OCI-LY7 (cell line): ENCODE results near the gene STAP2. TPM values are rescaled to one million over a fixed set of nuclear protein-coding genes. Genes with fewer than 3 reads are reported as not detected.
"Not testable (repeated sequence)": the region's sequence is repeated elsewhere in the genome, so short reads cannot be mapped to it uniquely, and the experiment has no call there.

Experiments
- BruUV-seq: library from RNA; stranded (reverse); fragments of 400-500 nt; replicated peaks from 2 replicates; lab custom pipeline; 2021; lab: Mats Ljungman, UMichigan
- CTCF ChIA-PET: fragments of 300-600 bp; sonication (Branson Sonifier 250); formaldehyde crosslinking; loops from one replicate; lab custom pipeline; 2022; ENCODE audit warnings: antibody characterized with exemption; ENCODE audit not compliant: unreplicated experiment; lab: Charles Lee
- POLR2A ChIA-PET: fragments of 300-600 bp; sonication (Branson Sonifier 250); formaldehyde crosslinking; loops from one replicate; lab custom pipeline; 2022; ENCODE audit warnings: antibody characterized with exemption; lab: Charles Lee
- DNase-seq: peaks from one replicate; pipeline ENCODE4 v3.0.0-alpha.2; 2015; ENCODE audit warnings: low spot score
- H2AFZ ChIP-seq: fragments of 200-600 bp; sonication (generic), shearing (Covaris generic); 2 replicates; pipeline ENCODE4 v1.6.1; 2014; ENCODE audit warnings: mild to moderate bottlenecking, antibody characterized with exemption, low read length, moderate library complexity
- H3K27ac ChIP-seq: fragments of 200-600 bp; sonication (generic); 2 replicates; pipeline ENCODE4 v1.5.1; 2014; ENCODE audit warnings: mixed run types, low read depth, mild to moderate bottlenecking, moderate library complexity, low read length, inconsistent platforms; ENCODE audit not compliant: poor library complexity, severe bottlenecking
- H3K36me3 ChIP-seq: fragments of 200-600 bp; sonication (generic); 2 replicates; pipeline ENCODE4 v1.6.1; 2014; ENCODE audit warnings: mild to moderate bottlenecking, antibody characterized with exemption, low read length, moderate library complexity, mixed read lengths; ENCODE audit not compliant: insufficient read depth
- H3K4me1 ChIP-seq: fragments of 200-600 bp; sonication (generic); 2 replicates; pipeline ENCODE4 v1.5.1; 2014; ENCODE audit warnings: mild to moderate bottlenecking, low read length; ENCODE audit not compliant: insufficient read depth, poor library complexity, severe bottlenecking
- H3K4me2 ChIP-seq: fragments of 200-600 bp; sonication (generic); 2 replicates; pipeline ENCODE4 v1.6.1; 2014; ENCODE audit warnings: mild to moderate bottlenecking, low read length
- H3K4me3 ChIP-seq: fragments of 200-600 bp; sonication (generic); 2 replicates; pipeline ENCODE4 v1.5.1; 2014; ENCODE audit warnings: mild to moderate bottlenecking, low read depth, low read length; ENCODE audit not compliant: poor library complexity, severe bottlenecking
- H3K79me2 ChIP-seq: fragments of 200-600 bp; sonication (generic); 2 replicates; pipeline ENCODE4 v1.6.1; 2016; ENCODE audit warnings: low read depth, mild to moderate bottlenecking, low read length, moderate library complexity, mixed read lengths; ENCODE audit not compliant: insufficient read depth
- H3K9me2 ChIP-seq: fragments of 200-600 bp; sonication (generic); 2 replicates; pipeline ENCODE4 v1.6.1; 2016; ENCODE audit warnings: mild to moderate bottlenecking, low read length, mixed read lengths; ENCODE audit not compliant: insufficient read depth
- H3K9me3 ChIP-seq: fragments of 200-600 bp; sonication (generic); 2 replicates; pipeline ENCODE4 v1.6.1; 2014; ENCODE audit warnings: mild to moderate bottlenecking, mixed run types, low read length, mixed read lengths
- H4K20me1 ChIP-seq: fragments of 200-600 bp; sonication (generic); 2 replicates; pipeline ENCODE4 v1.6.1; 2014; ENCODE audit warnings: mild to moderate bottlenecking, antibody characterized with exemption, low read length, moderate library complexity, mixed read lengths; ENCODE audit not compliant: insufficient read depth
- EZH2phosphoT487 ChIP-seq: fragments of 200-600 bp; sonication (generic); IDR thresholded peaks from 2 replicates; pipeline ENCODE4 v1.6.1; 2018; ENCODE audit warnings: low read depth, borderline replicate concordance, mild to moderate bottlenecking, mixed run types, antibody characterized with exemption, low read length, moderate library complexity, mixed read lengths
- intact Hi-C: fragments of 100-400 bp; cut with micrococcal nuclease; formaldehyde crosslinking; loops from one replicate; pipeline ENCODE4 v1.10.0; 2022; ENCODE audit not compliant: unreplicated experiment
- total RNA-seq, 2 experiments: library from RNA; depleted of rRNA in 1 of 2; stranded (reverse); fragments of >200 nt in 1 of 2; shearing (Covaris generic) in 1 of 2; gene quantifications; 2 replicates each; pipeline ENCODE4 v1.2.3, GENCODE V29; 2014 to 2022
- TF ChIP-seq, protein P1 (sequence below): fragments of 200-600 bp; sonication (generic); conservative IDR thresholded peaks from 2 replicates; pipeline ENCODE4 v1.5.1; 2014; ENCODE audit warnings: mild to moderate bottlenecking, antibody characterized with exemption, low read length, moderate library complexity, mixed read lengths

Gene STAP2
- total RNA-seq, 2 experiments from 2014 or later: 1.2 to 1.3 TPM

DNA sequence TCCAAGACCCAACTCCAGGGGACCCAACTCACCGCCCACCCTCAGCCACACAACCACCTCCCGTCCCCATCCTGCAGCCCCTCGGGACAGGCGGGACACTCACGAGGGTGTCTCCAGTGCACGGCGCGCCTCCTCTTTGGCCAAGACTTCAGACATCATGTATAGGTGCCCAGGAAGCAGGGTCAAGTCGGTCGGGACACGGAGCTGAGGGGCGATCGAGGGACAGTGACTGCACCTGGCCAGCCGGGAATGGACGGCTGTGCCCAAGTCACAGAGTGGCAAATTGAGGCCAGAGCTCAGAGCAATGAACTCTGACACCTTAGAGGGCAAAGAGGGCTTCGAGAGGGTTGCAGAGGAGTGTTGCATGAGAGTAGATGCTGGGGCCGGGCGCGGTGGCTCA is 8.8 kb downstream of the STAP2 start:
- ChIA-PET CTCF (no interaction called here), POLR2A (no interaction called here)
- intact Hi-C loops: no loop called here
- no peak overlapping the region for H3K27ac ChIP-seq
- no peaks in the 10 kb centered on the region for H3K9me3 ChIP-seq
- peaks cover 8% of the 10 kb centered on the region for H3K4me1 ChIP-seq
- no peaks in the 10 kb centered on the region for H3K79me2 ChIP-seq
- BruUV-seq: no TSS peak
- no peaks in the 10 kb centered on the region for H3K9me2 ChIP-seq
- no peak for TF ChIP-seq EZH2phosphoT487
- TF ChIP-seq, protein P1, sequence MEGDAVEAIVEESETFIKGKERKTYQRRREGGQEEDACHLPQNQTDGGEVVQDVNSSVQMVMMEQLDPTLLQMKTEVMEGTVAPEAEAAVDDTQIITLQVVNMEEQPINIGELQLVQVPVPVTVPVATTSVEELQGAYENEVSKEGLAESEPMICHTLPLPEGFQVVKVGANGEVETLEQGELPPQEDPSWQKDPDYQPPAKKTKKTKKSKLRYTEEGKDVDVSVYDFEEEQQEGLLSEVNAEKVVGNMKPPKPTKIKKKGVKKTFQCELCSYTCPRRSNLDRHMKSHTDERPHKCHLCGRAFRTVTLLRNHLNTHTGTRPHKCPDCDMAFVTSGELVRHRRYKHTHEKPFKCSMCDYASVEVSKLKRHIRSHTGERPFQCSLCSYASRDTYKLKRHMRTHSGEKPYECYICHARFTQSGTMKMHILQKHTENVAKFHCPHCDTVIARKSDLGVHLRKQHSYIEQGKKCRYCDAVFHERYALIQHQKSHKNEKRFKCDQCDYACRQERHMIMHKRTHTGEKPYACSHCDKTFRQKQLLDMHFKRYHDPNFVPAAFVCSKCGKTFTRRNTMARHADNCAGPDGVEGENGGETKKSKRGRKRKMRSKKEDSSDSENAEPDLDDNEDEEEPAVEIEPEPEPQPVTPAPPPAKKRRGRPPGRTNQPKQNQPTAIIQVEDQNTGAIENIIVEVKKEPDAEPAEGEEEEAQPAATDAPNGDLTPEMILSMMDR: no peak
- no peaks in the 10 kb centered on the region for H4K20me1 ChIP-seq
- H3K4me2 ChIP-seq: no peak overlapping the region
- DNase-seq: no peak
- no peaks in the 10 kb centered on the region for H3K36me3 ChIP-seq
- H3K4me3 ChIP-seq: no peak overlapping the region
- H2AFZ ChIP-seq: no peak overlapping the region

DNA sequence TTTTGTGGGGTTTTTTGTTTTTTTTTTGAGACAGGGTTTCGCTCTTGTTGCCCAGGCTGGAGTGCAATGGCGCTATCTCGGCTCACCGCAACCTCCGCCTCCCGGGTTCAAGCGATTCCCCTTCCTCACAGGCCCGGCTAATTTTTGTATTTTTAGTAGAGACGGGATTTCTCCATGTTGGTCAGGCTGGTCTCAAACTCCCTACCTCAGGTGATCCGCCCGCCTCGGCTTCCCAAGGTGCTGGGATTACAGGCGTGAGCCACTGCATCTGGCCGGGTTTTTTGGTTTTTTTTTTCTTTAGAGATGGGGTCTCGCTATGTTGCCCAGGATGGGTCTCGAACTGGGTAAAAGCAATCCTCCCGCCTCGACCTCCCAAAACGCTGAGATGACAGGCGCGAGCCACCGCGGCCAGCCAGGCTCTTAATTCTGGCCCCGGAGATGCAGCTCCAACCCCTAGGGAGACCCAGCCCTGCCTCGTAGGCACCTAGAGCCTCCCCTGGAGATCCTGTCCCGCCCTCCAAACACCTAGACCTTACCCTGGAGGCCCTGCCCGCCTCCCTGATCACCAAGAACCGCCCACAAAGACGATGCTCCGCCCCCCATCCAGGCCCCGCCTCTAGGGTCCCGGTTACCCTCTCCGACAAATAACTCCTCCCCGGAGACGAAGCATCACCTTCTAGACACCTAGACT is 9.5 kb downstream of the STAP2 start:
- H3K36me3 ChIP-seq, H4K20me1 ChIP-seq, POLR2A ChIA-PET, BruUV-seq, H2AFZ ChIP-seq, DNase-seq, H3K27ac ChIP-seq, intact Hi-C loops, CTCF ChIA-PET, H3K4me2 ChIP-seq, H3K79me2 ChIP-seq, H3K9me3 ChIP-seq, H3K4me3 ChIP-seq, H3K9me2 ChIP-seq, H3K4me1 ChIP-seq: not testable (repeated sequence)

- CTCF ChIA-PET: no interaction called here
- Histone ChIP-seq H3K36me3 (no peaks in the 10 kb centered on the region), H3K79me2 (no peaks in the 10 kb centered on the region), H2AFZ (no peak overlapping the region), H3K9me3 (no peaks in the 10 kb centered on the region), H4K20me1 (no peaks in the 10 kb centered on the region), H3K4me2 (no peak overlapping the region), H3K27ac (no peak overlapping the region), H3K4me1 (peaks cover 8% of the 10 kb centered on the region), H3K9me2 (no peaks in the 10 kb centered on the region), H3K4me3 (no peak overlapping the region)
- BruUV-seq: no TSS peak
- intact Hi-C loops: no loop called here
- POLR2A ChIA-PET: interaction anchor here (0.6 kb wide), 1 partner anchor 139 kb away, joined by 3 read pairs; no protein-coding TSS in a partner anchor
- TF ChIP-seq, protein P1: no peak
- no peak for TF ChIP-seq EZH2phosphoT487
- peak; percentile 22 for DNase-seq
Measured at GRCh38 chr19:4328243-4328990, 10.2 kb downstream of the STAP2 start.
